Mesodermal cell (in vitro differentiated cells): ENCODE data around the gene RNF103.

ENCODE experiments used
- H3K27ac ChIP-seq: 2 replicates; pipeline ENCODE4 v1.7.0; 2013; ENCODE audit warnings: mild to moderate bottlenecking, low read depth, low read length, moderate library complexity; ENCODE audit not compliant: severe bottlenecking
- H3K36me3 ChIP-seq: 2 replicates; pipeline ENCODE4 v1.7.1; 2013; ENCODE audit warnings: mild to moderate bottlenecking, low read length, moderate library complexity; ENCODE audit not compliant: control insufficient read depth, insufficient read depth
- H3K4me1 ChIP-seq: one replicate; pipeline ENCODE4 v1.7.1; 2013; ENCODE audit warnings: mild to moderate bottlenecking, low read length; ENCODE audit not compliant: insufficient read depth, control insufficient read depth, poor library complexity, severe bottlenecking
- H3K4me3 ChIP-seq: 2 replicates; pipeline ENCODE4 v1.7.0; 2013; ENCODE audit warnings: low read length, control low read depth, mild to moderate bottlenecking; ENCODE audit not compliant: insufficient read depth, poor library complexity, severe bottlenecking; ENCODE audit errors: extremely low read depth
- H3K9me3 ChIP-seq: 2 replicates; pipeline ENCODE4 v1.7.1; 2013; ENCODE audit warnings: mild to moderate bottlenecking, low read length, moderate library complexity; ENCODE audit not compliant: control insufficient read depth
- WGBS, 2 experiments: methylation state at CpG; one replicate each; pipeline ENCODE4 v1.1.5; 2013; ENCODE audit warnings: missing lambda C conversion rate in 2 of 2; ENCODE audit not compliant: insufficient coverage in 2 of 2; 5-methylcytosine and 5-hydroxymethylcytosine counted together

RNF103 gene

DNA sequence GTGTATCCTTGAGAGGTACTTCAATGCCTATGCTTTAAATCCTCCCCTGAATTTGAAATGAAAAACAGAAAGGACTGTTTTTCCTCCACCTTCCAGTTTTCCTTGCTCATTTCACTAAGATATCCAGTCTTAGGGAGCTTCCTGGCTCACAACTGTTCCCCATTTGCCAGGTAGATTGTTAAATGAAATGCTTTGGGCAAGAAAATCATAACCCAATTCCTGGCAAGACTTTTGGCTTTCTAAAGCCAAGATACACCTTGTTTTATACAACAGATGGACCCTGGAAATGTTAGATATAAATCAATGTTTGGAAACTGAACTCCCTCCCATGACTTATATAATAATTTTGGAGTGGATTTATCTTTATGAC is 56.9 kb downstream of the RNF103 start:
- H3K27ac ChIP-seq, result no peak overlapping the region
- no peaks in the 10 kb centered on the region for H3K4me1 ChIP-seq
- H3K9me3 ChIP-seq, result peaks cover 8% of the 10 kb centered on the region
- H3K36me3 ChIP-seq, result no peaks in the 10 kb centered on the region
- no peak overlapping the region for H3K4me3 ChIP-seq

DNA sequence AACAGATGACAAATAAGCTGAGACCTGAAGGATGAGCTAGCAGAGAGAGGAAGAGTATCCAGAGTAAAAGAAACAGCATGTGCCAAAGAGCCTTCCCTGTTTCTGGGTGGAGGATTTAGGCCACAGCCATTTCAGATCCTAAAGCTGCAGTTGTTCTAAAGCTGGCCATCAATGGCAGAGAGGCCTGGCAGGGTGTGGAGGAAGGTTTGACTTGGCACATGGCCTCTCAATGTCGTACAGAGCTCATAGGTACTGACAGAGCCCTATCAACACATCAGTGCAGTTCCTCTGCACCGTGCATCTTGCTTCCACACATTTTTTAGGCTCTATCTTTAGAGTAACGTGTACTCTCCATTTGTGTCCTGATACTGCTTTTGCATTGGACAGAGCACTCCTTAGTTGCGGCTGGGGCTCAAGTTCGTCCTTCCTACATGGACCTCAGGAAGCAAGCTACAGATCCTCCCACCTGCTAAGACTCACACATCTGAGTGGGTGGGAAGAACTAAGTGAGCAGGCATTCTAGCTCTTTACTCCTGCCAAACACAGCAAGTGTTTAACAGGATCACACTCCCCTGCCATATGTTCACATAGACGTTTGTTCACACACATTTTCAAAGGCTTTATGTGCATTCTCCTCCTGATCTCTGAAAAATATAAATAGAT is 57.4 kb downstream of the RNF103 start:
- 84 to 89% methylated on average over 3 of the region's 6 CpGs for WGBS, 2 experiments
- Histone ChIP-seq H3K4me3 (no peak overlapping the region), H3K27ac (no peak overlapping the region), H3K36me3 (no peaks in the 10 kb centered on the region), H3K4me1 (no peaks in the 10 kb centered on the region), H3K9me3 (peaks cover 8% of the 10 kb centered on the region)

DNA sequence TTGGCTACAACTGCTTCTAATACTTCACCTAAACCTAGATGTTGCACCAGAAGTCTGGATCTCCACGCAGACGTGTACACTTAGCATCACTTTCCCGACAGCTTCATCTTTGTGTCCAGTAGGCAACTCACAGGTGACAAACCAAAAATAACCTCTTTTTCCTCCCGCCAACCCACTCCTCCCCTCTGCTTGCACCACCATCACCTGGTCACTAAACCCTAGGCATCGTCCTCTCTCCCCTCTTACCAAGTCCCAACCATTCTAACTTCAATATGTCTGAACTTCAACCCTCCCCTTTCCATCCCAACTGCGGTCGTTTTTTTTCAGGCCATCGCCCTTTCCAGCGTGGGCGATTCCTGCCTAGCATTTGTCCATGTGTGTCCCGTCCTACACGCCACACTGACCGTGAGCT is 60.0 kb downstream of the RNF103 start:
- H3K4me1 ChIP-seq, result no peaks in the 10 kb centered on the region
- peaks cover 8% of the 10 kb centered on the region for H3K9me3 ChIP-seq
- peaks cover 12% of the 10 kb centered on the region for H3K36me3 ChIP-seq
- peak overlapping the region; percentile 77 for H3K4me3 ChIP-seq
- WGBS, 2 experiments, result 78 to 92% methylated on average over 13 of the region's 13 CpGs
- no peak overlapping the region for H3K27ac ChIP-seq

DNA sequence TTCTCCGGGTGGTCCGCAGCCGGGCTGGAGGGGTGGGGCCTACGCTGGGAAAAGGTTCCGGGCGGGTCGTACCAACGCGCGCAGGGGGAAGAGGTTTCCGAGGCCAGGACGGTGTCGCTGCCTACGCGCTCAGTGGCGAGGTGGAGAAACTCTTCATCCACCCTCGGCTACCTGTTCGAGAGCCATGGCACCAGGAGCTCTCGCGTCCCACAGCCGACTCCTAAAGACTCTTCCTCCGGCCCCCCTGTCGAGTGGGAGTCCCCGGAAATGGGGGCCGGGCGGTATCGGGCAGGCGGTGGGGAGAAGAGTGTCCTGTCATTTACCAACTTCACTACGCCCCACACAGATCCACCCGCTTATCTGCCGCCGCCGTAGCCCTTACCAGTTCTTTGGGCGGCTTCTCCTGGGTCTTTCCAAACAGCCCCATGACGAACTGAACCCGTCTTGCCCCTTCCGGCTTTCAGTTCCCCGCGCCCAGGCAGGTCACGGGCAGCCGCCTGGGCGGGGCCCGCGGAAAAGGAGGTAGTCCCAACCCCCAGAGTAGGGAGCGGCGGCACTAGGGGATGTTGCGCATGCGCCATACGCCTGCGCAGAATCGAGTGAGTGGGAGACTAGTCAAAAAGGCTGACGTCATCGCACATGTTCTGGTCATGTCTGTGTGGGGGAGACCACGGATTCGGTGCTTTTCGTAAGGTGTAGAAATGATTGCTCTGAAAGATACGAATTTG is 60.6 kb downstream of the RNF103 start, which contains the start of gene CHMP3:
Gene CHMP3, minus strand, starts transcription at position 522 of the 728 bp plus-strand sequence. Its CDS starts 95 bp downstream, at position 427.
- H3K4me3 ChIP-seq, result peak within 1 kb of the TSS; percentile 77
- peaks cover 8% of the 10 kb centered on the region for H3K9me3 ChIP-seq
- 0 to 1% methylated on average over 27 to 37 of the region's 57 CpGs for WGBS, 2 experiments
- peaks cover 12% of the 10 kb centered on the region for H3K36me3 ChIP-seq
- peak within 1 kb of the TSS; percentile 98 for H3K27ac ChIP-seq
- H3K4me1 ChIP-seq, result no peaks in the 10 kb centered on the region

DNA sequence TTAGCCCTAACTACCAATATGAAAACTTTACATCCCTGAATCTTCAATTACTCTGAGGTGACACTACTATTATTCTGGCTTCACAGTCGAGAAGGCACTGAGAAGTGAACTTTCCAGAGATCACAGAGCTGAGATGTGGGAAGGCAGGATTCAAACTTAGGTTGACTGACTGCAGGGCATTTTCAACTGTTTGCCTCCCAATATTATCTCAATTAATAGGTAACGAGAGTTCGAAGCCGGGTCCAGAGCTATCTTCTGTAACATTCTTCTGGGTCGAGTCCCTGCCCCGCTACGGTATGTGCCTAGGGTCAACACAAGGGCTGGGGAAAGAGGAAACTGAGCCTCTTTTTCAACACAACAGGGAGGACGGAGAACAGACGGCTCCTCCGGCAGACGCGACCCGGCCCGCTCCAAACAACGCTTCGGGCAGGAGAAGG is 61.2 kb downstream of the RNF103 start:
- Histone ChIP-seq H3K9me3 (peaks cover 8% of the 10 kb centered on the region), H3K36me3 (peaks cover 14% of the 10 kb centered on the region), H3K4me3 (peak overlapping the region; percentile 77), H3K4me1 (no peaks in the 10 kb centered on the region), H3K27ac (peak overlapping the region; percentile 98)
- WGBS, 2 experiments, result 2 to 4% methylated on average over 5 to 16 of the region's 16 CpGs

DNA sequence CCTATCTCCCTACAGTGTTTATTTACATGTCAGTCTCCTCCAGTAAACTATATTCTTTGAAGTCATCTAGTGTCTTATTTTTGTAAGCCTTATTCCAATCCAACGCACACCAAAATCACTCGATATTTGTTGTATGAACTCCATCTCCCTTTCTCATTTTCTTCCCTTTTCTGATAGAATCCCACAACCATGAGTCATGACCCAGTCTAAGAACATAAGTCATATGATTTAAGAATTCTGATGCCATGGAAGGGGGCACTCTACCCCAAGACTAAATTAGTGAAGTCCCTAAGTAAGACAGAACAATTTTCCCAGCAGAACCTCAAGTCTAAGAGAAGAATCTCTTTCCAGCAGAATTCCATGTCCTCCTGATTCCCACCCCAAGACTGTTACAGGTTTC is 65.8 kb downstream of the RNF103 start:
- Histone ChIP-seq H3K27ac (no peak overlapping the region), H3K9me3 (peaks cover 10% of the 10 kb centered on the region), H3K4me1 (no peaks in the 10 kb centered on the region), H3K36me3 (peaks cover 32% of the 10 kb centered on the region), H3K4me3 (no peak overlapping the region)
- 80 to 100% methylated on average over 2 of the region's 2 CpGs for whole genome bisulfite sequencing, 2 experiments

DNA sequence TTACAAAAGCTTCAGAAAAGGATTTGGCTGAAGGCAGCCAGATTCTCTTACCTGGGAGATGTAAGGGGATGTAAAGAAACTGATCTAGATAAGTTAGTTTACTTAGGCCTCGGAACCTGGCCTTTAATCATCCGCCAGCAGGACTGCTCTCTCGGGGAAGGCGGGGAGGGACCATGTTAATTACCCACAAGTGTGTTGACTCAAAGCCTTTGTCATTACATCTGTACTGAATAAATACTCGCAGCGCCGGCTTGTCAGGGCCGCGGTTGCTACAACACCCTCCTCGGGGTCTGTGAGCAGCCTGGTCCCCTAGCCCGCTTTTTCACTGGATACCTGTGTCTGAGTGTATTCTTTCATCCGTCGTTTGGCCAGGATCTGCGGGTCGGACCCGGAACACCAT is 67.2 kb downstream of the RNF103 start:
- peaks cover 32% of the 10 kb centered on the region for H3K36me3 ChIP-seq
- peaks cover 21% of the 10 kb centered on the region for H3K9me3 ChIP-seq
- H3K4me3 ChIP-seq, result no peak overlapping the region
- H3K4me1 ChIP-seq, result no peaks in the 10 kb centered on the region
- 79 to 91% methylated on average over 15 to 16 of the region's 16 CpGs for WGBS, 2 experiments
- H3K27ac ChIP-seq, result no peak overlapping the region
